Posterior vena cava (tissue), 2 donors: ENCODE results near the gene FIGLA. TPM values are rescaled to one million over a fixed set of nuclear protein-coding genes. Genes with fewer than 3 reads are reported as not detected.
"Not testable (repeated sequence)": the region's sequence is repeated elsewhere in the genome, so short reads cannot be mapped to it uniquely, and the experiment has no call there.

Source experiments
- DNase-seq: peaks from one replicate; pipeline ENCODE4 v3.0.0-alpha.2; 2020; ENCODE audit warnings: low spot score
- intact Hi-C, 2 donors: fragments of 100-400 bp; cut with DNase I; formaldehyde crosslinking; loops; one replicate each; pipeline versions ENCODE4 v1.14.1 to v1.14.2; 2022 to 2023
- total RNA-seq, 2 donors: library from RNA; stranded (reverse); fragmentation: NEBNext Ultra II Directional; extraction: Animal tissue kit (Norgen Biotek cat#: 25700); gene quantifications; one replicate each; pipeline ENCODE4 v1.2.1, GENCODE V29; 2021
- donor health status: DM: yes; HTN: yes; CAD: no.
- donor health status: DM: yes; HTN: yes; CAD: no.

FIGLA gene
- total RNA-seq, 2 donors from 2014 or later: not detected

DNA sequence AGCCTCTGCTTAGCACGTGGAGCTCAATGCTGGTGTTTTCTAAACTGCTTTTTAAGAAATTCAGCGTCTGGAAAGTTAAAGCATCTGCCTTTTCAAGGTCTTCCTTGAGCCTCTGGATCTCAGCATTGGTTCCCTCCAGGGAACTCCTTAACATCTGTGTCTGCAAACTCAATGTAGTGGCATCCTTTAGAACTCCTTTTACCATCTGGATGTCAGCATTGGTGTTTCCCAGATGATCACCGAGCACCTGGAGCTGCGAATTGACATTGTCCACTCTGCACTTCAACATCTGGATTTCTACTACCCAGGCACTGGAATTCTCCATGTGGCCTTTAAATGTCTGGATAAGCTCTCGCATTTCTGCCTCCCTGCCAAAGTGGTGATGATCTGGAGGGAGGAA is 26.3 kb upstream of the FIGLA start:
- intact Hi-C loops: no loop called here
- no peak for DNase-seq

GRCh38 chr2:70808983-70809958 is 18.8 kb upstream of the FIGLA start:
- intact Hi-C loops: no loop called here
- DNase-seq: no peak

DNA sequence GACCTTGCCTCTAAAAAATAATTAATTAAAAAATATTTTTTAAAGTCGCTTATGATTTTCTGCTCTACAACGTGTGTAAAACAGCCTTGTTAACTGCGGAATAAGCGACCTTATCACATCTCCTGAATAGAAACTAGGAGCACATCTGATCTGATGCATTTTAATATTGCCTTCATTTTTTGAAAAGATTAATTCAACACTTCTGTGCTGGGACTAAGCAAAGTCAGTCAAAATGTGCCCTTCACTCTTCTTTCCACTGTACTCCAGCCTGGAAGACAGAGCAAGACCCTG is 17.3 kb upstream of the FIGLA start:
- intact Hi-C loops: no loop called here
- no peak for DNase-seq

DNA sequence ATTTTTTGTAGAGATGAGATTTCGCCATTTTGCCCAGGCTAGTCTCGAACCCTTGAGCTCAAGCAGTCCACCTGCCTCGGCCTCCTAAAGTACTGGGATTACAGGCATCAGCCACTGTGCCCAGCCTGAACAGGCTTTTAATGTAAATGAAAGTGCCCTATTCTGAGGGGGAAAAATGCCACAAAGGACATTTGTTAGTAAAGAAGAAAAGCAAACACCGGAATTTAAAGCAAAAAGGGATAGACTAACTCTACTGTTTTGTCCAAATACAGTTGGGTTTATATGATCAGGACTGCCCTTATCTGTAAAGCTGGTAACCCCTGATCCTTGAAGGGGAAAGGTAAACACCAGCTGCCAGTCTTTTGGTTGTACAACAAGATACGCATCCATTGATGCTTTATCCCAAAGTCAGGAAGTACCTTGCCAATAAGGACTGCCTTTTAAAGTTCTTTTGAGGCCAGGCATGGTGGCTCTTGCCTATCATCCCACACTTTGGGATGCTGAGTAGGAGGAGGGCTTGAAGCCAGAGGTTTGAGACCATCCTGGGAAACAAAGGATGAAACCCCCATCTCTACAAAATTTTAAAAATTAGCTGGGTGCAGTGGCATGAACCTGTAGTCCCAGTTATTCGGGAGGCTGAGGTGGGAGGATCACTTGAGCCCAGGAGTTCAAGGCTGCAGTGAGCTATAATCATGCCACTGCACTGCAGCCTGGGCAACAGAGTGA is 16.8 kb upstream of the FIGLA start:
- intact Hi-C loops: no loop called here
- DNase-seq: no peak

- no peak for DNase-seq
- intact Hi-C loops: no loop called here
These were observed 16.2 kb upstream of the FIGLA start for GRCh38 chr2:70806620-70807019.

DNA sequence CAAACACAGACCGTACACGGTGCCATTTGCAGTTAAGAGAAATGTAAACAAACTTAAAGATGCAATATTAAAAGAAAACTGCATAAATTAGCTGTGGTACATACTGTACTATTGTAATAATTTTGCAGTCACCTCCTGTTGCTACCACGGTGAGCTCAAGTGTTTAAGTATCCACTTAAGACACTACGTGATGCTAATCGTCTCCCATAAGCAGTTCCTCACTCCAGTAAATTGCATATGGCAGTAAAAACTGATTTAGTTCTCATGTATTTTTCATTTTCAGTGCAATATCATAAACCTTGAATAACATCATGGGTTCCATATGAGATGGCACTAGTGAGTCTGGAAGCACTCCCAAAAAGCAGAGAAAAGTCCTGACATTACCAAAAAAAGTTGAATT is 15.6 kb upstream of the FIGLA start:
- no peak for DNase-seq
- intact Hi-C loops: no loop called here

DNA sequence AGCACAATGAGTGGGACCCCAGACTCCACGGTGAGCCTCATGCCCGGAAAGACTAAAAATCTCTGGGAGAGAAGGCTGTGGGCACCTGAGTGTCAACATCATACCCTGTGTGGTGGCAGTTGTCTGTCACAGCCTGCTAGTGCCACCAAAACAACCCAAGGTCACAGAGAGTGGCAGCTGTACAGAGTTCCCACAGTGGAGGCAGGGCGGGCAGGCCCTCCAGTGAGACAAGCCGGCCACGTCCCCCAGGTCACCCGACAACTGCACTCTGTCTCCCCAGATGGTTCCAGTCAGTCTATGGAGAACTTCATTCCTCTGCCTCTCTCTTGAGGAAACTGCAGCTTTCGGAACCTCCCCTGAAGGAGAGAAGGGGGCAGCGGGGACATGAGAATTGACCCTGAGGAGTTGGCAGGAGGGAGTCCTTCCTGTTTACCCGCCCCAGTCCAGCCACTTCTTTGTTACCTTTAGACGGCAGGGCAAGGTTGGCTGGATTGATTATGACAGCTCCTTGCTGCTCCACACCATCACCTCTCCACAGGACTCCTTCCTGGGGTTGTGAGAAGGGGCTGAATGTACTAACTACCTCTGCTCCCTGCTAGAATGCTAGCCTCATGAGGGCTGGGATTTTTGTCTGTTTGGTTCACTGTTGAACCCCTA is 11.3 kb upstream of the FIGLA start:
- intact Hi-C loops: no loop called here
- no peak for DNase-seq

- DNase-seq: no peak
- intact Hi-C loops: no loop called here
These were observed 9.3 kb upstream of the FIGLA start for GRCh38 chr2:70799706-70800105.

- intact Hi-C loops, DNase-seq: not testable (repeated sequence)
These were observed 7.6 kb upstream of the FIGLA start for GRCh38 chr2:70797996-70798395.

DNA sequence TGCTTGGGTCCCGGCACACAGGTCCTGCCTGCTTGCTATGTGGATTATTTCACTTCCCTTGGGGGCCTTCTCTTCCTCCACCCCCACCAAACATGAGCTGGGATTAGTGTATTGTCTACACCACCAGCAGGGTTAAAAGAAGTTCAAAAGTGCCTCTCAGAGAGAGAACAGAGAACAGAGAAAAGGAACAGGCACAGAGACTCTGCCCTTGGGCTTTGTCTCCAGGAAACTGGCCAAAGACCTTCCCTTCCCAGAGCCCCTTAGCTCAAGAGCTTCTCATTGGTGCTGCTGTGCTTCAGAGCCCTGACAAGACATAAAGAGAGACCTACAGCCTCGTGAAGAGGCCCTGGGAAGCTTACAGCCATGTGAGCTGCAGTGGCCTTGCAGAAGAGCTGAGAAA is 7.1 kb upstream of the FIGLA start:
- no peak for DNase-seq
- intact Hi-C loops: no loop called here

- no peak for DNase-seq
- intact Hi-C loops: no loop called here
These were observed 5.8 kb upstream of the FIGLA start for GRCh38 chr2:70796262-70796661.

- intact Hi-C loops: no loop called here
These were observed 4.9 kb upstream of the FIGLA start for GRCh38 chr2:70795164-70795995.

GRCh38 chr2:70793450-70793849 is 3.0 kb upstream of the FIGLA start:
- intact Hi-C loops: no loop called here

More at GRCh38 chr2:70795164-70795995, 4.9 kb upstream of the FIGLA start:
- DNase-seq: no peak

GRCh38 chr2:70789304-70790135 is 923 bp downstream of the FIGLA start:
- intact Hi-C loops: no loop called here
- DNase-seq: peak; percentile 91

More at GRCh38 chr2:70793450-70793849, 3.0 kb upstream of the FIGLA start:
- DNase-seq: no peak

GRCh38 chr2:70785137-70785911 is 5.1 kb downstream of the FIGLA start:
- DNase-seq: no peak
- intact Hi-C loops: no loop called here

- intact Hi-C loops: no loop called here
These were observed 6.1 kb downstream of the FIGLA start for GRCh38 chr2:70784320-70784719.

DNA sequence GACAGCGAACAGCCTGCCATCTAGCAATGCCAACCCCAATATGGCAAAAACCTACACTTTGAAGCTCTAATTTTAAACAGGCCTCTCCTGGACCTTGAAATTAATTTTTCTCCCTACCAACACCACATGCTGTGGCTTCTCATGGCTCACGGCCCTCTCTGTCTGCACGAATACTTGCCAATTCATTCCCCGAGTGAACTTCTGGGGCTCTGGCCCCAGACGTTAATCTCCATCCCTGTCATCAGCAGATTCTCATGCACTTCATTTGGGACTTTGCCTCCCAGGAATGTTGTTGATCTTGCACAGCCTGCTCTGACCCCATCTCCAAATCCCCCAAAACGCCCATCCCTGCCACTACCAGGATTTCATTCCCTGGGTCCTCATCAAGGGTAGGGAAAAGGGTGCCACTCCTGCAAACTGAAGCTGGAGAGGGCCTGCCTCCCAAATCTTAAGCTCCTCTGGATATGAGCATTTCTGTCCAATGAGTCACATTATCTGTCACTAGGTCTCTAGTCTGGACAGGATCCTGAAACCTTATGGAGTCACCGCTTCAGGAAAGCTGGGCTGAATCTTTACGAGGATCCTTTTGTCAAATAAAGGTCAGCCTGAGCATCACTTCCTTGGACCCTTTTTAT is 10.4 kb downstream of the FIGLA start:
- intact Hi-C loops: no loop called here
- DNase-seq: no peak

More at GRCh38 chr2:70784320-70784719, 6.1 kb downstream of the FIGLA start:
- no peak for DNase-seq
